Right renal cortex interstitium (tissue), 3 donors: ENCODE data around the gene RASGRP3. TPM values are rescaled to one million over a fixed set of nuclear protein-coding genes. Genes with fewer than 3 reads are reported as not detected.

Source experiments
- DNase-seq, 3 donors: peaks; one replicate each; pipeline ENCODE4 v3.0.0-alpha.2; 2013; ENCODE audit warnings: low read depth in 3 of 3, low spot score in 2 of 3
- polyA plus RNA-seq, 3 donors: library from polyadenylated mRNA; unstranded; fragments of 120-200 nt; gene quantifications; one replicate each; pipeline ENCODE4 v1.2.1, GENCODE V29; 2013; ENCODE audit not compliant: insufficient read length in 3 of 3

Gene RASGRP3
- polyA plus RNA-seq, 3 donors, result 19.5 to 25.1 (median 24.8) TPM

DNA sequence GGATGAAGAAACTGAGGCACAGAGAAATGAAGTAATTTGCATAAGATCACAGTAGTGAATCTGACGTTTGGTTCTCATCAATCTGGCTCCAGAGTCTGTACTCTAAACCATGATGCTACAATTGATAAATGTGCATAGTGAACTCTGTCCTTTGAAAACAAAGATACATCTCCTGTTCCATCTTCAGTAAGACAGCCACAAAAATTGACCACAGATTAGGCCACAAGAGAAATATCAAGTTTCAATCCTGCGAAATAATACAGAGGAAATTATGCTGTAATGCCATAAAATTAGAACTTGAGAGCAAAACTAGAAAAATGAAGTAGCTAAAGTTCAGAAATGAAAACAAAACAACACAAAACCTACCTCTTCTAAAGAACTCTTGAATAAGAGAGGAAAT, 94.2 kb downstream of the RASGRP3 start:
- DNase-seq, result no peak

DNA sequence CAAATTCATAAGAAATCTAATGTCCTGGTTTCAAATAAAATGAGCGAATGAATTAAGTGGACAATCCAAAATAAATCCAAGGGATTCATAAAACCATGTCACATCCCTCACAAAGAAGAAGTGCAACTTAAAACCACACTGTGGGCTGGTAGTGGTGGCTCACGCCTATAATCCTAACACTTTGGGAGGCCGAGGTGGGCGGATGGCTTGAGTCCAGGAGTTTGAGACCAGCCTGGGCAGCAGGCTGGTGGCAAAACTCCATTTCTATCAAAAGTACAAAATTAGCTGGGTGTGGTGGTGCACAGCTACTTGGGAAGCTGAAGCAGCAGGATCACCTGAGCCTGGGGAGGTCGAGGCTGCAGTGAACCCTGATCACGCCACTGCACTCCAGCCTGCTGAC, 97.2 kb downstream of the RASGRP3 start:
- no peak for DNase-seq

DNA sequence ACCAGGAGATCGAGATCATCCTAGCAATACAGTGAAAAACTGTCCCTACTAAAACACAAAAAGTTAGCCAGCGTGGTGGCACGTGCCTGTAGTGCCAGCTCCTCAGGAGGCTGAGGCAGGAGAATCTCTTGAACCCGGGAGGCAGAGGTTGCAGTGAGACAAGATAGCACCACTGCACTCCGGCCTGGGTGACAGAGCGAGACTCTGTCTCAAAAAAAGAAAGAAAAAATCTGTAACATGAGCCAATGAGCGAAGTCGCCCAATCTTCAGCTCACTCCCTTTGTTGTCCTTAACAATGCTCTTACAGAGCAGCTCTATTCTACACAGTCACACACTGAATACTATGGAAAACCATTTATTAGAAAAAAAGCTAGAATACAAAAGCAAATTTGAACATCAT, 100.6 kb downstream of the RASGRP3 start:
- no peak for DNase-seq

- DNase-seq, result no peak
These were observed 101.2 kb downstream of the RASGRP3 start for GRCh38 chr2:33577668-33578067.

- DNase-seq, result no peak
These were observed 102.8 kb downstream of the RASGRP3 start for GRCh38 chr2:33579227-33579626.

- no peak for DNase-seq
These were observed 105.4 kb downstream of the RASGRP3 start for GRCh38 chr2:33581872-33582271.

DNA sequence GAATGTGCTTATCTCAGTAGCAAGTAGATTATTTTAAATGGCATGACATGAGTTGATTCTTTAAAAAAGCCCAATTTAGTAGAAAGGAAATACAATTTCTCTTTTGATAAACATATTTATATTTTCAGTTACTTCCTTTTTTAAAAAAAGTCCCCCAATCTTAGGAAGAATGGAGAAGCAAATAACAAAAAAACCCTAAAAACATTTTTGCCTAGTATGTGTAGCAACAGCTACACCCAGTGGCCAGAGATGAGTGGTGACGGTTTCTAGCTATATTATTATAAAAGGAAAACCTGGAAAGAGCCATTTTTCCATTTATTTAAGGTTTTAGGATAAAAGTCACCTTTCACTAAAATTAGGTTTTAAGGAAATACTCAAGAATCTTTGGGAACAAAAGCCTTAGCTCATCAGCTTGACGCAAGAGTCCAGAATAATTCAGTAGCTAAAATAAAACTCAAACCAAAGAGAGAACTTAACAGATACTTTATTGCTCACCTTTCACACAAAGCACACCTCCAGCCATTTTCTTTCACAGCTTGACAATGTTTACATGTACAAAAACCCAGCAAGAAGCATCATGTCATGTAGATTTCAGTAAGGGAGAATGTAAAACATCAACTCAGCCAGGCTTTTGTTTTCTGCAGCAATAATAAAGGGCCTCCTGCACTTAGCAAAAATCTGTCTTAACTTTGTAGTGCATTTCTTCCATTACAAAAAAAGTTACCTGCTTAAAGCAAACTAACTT, 106.9 kb downstream of the RASGRP3 start:
- DNase-seq, result peak in 1 of 3 donors; percentile 31

GRCh38 chr2:33586766-33587165, 110.3 kb downstream of the RASGRP3 start:
- no peak for DNase-seq

DNA sequence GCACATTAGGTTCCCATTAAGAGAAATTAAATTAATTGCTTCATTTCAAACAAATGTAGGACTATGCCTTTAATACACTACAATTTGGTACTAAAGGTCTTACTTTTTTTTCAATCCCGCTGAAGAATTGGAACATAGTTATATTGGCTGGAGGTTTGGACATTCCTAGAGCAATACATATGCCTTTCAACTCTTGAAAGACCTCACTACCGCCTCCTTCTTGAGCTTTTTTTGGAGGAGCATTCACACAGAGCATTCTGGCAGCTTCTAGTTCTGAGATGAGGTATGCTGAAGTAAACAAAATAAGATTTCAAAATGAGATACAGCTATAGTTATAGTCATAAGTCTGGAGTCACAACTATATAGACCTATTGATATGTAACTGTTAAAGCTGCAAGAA, 111.8 kb downstream of the RASGRP3 start:
- DNase-seq, result no peak

DNA sequence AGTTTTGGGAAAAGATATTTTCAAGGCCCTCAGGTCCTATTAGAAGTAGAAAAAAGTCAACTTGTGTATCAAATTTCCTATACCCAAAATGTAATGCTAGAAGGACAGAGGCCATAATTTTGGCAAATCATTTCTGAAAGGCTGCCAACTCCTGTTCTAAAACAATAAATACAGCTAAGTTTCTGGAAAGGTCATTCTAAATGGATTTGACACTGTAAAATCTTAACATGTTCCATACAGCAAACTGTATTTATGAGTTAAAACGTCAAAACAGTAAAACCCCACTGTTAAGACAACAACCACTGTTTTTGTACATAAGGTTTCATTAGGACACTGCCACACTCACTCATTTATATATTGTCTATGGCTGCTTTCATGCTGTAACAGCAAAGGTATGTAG, 113.0 kb downstream of the RASGRP3 start:
- no peak for DNase-seq

DNA sequence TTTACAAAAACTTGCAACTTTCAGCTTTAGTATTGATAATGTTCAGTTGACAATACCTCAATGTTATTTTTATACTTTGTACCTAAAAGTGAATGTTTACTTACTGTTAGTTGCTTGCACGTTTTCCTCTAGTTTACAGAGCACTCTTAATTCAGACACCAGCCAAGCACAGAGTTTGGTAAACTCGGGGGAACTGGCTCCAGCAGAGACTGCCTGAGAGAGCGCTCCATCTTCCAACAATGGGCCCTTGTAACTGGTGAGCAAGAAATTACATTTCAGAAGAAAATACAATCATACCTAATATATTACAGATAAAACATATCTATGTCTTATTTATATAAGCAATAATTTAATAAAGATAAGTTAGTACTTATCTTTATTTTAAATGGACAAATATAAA, 118.9 kb downstream of the RASGRP3 start:
- no peak for DNase-seq

GRCh38 chr2:33597026-33597425, 120.6 kb downstream of the RASGRP3 start:
- no peak for DNase-seq

DNA sequence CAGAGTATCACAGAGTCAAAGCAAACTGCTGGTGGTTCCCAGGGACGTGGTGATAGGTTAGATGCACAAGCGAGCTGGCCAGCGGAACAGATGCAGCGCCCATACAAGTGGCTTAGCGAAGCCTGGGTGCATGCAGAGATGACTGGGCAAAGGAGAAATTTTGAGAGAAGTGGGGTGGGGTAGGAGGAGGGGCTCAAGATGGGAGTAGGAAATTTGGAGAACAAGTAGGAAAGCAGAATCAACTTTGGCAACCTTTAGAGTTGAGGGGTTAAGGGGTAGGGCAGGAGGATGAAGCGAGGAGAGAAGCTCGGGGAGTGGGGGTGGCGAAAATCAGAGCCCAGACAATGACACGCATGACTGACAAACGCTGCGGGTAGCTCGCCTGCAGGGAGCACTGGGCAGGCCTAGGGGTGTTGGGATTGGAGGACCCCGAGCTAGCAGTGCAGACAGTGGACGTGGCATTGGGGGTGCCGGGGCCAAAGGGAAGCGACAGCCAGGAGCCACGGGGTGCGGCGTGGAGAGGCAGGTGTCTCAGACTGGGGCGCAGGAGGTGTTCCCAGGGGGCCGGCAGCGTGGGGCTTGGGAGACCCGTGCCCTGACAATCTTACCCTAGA, 122.2 kb downstream of the RASGRP3 start:
- DNase-seq, result no peak

DNA sequence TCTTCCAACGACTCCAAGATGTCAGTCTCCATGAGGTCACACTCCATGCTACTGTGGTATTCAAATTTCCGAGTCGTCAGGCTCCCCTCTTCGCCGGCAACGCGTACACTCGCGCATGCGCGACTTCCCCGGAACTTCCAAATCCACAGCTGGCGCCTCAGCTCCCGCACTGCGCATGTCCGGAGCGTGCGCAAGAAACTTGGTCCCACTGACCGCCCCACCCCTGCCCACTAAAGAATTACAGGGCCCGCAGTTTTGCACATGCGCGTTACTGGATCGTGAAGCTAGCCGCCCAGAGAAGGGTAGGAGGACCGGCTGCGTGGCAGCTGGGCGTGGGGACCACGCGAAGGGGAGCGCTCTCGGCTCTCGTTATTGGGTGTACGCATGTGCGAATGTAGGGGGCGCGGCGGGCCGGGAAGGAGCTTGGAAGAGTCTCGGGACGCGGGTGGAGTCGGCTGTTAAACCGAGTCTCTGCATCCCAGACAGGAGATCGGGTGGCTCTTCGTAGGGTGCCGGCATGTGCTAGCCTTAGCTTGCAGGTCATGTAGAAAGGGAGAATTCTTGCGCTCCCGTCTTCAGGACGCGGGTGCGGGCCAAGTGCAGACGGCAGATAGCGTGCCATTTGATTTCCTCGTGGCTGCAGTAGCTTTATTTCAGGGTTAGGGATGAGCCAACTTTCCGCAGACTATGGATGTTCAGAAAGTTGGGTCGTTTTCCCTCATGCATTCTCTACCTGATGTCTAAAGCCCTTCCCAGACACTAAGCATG, 122.9 kb downstream of the RASGRP3 start, which contains the start of gene FAM98A:
Gene FAM98A (minus strand): TSS at position 125 of the 768 bp plus-strand sequence. CDS start 78 bp downstream, at position 47.
- peak; percentile 97 to 99 (median 97) for DNase-seq

DNA sequence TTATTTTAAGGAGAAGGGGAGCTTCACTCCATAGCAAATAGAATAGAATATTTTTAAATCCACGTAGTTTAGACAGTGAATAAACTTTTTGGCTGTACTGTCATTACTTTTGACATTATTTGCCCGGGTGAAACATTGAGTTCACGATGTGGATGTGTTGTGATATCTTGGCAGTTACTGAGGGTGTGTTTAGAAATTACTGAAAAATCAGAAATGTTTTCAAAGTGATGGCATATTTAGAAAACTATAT, 123.4 kb downstream of the RASGRP3 start:
- no peak for DNase-seq

GRCh38 chr2:33602201-33602830, 125.9 kb downstream of the RASGRP3 start:
- no peak for DNase-seq

DNA sequence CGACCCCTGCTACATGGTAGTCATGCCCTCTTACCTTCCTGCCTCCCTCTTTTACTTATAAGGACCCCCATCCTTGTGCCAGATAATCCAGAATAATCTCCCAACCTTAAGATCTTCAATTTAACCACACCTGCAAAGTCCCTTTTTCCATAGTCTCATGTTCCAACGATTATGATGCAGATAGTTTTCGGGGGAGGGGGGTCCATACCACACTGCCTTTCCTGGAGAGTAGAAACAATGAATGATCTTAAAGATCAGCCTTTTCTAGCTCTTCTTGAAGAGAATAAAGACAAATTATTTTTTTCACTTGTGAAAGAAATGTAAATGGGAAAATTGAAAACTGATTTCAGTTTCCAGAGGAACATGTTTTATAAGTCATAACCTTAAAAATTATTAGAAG, 127.0 kb downstream of the RASGRP3 start:
- DNase-seq, result no peak

GRCh38 chr2:33605056-33605455, 128.6 kb downstream of the RASGRP3 start:
- no peak for DNase-seq

- no peak for DNase-seq
These were observed 129.7 kb downstream of the RASGRP3 start for GRCh38 chr2:33606100-33606499.

DNA sequence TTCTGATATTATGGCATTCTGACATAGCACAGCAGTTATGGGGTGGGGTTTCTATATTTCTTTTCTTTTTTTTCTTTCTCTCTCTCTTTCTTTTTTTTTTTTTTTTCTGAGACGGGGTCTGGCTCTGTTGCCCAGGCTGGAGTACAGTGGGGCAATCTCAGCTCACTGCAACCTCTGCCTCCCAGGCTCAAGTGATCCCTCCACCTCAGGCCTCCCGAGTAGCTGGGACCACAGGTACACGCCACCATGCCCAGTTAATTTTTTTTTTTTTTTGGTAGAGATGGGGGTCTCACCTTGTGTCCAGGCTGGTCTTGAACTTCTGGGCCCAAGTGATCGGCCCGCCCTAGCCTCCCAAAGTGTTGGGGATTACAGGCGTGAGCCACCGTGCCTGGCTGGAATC, 130.2 kb downstream of the RASGRP3 start:
- no peak for DNase-seq

GRCh38 chr2:33607251-33607721, 130.8 kb downstream of the RASGRP3 start:
- no peak for DNase-seq
